Uterine smooth muscle cell (primary cell): Measurements from ENCODE around the gene KLHL33. TPM values are rescaled to one million over a fixed set of nuclear protein-coding genes. Genes with fewer than 3 reads are reported as not detected.

Experiments used
- total RNA-seq: library from RNA; depleted of rRNA; stranded (reverse); fragments of >200 nt; gene quantifications from 2 replicates; pipeline ENCODE4 v1.2.3, GENCODE V29; 2014

Gene KLHL33
- 0.11 and 0.12 TPM in 2 replicates for total RNA-seq

GRCh38 chr14:20435582-20436362, at the start of gene KLHL33:
Gene KLHL33, minus strand, starts transcription at chr14:20436166. Its CDS starts 355 bp downstream, at chr14:20435811.

GRCh38 chr14:20469242-20469889, 33.4 kb upstream of the KLHL33 start, which contains the start of gene PNP:
Gene PNP, plus strand, starts transcription at chr14:20469406. Its CDS starts 119 bp downstream, at chr14:20469525.

DNA sequence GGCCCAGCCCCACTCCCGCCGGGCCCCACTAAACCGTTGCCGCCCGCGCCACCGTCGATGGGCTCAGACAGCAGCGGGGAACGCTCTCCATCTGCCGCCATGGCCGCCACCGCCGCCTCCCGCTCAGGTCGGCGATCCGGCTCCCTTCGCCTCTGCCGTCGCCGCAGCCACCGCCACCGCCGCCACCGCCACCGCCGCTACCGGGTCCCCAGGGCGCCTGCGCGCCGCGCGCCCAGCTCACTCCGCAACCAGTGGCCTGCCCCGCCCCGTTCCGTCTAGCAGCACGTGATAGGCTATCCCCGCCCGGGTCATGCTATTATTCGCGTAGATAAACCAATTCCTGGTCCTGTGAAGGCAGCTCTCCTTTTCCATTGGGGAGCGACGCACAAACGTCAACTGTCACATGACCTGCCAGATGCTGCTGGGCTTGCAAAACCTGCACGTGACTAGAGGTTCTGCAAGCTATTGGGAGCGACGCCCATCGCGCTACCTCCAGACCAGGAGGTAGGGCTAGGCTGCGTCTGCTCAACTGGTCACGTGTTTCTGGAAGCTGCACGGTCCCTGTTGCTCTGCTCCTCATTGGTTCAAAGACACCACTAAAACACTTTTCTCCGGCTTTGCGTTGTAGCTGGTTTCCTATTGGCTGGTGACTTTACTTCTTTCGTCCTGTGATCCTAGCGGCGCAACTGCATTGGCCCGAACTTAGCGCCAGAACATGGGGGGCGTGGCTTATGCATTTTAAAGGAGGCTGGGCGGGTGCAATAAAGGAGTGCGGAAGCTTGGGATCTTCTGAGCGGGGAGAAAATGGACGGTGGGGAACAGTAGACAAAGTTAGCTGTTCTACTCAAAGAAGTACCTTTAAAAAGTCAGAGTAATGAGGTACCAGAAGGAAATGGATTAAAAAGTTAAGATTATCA, 25.5 kb upstream of the KLHL33 start, which contains the start of gene PIP4P1:
TSS of gene PIP4P1 (minus strand) at position 210 of the 917 bp plus-strand sequence. CDS start at position 101, 109 bp downstream.

GRCh38 chr14:20454516-20455354, 18.8 kb upstream of the KLHL33 start, which contains the start of the genes APEX1 and OSGEP:
Gene APEX1, plus strand, starts transcription at chr14:20455226. Its CDS starts 420 bp downstream, at chr14:20455646.
Gene OSGEP, minus strand, starts transcription at chr14:20454812. Its CDS starts 129 bp downstream, at chr14:20454683.

GRCh38 chr14:20412876-20413743, 22.9 kb downstream of the KLHL33 start, which contains the start of gene TEP1:
Gene TEP1, minus strand, starts transcription at chr14:20413501. Its CDS starts 5,062 bp downstream, at chr14:20408439.

Other genes starting within 250 kb of the KLHL33 start
- gene OR11G2, start 245.3 kb downstream of the KLHL33 start, total RNA-seq: not detected in 2 replicates
- gene OR11H6, start 212.5 kb downstream of the KLHL33 start, total RNA-seq: not detected in 2 replicates
- not detected in 2 replicates for gene OR11H7, start 207.2 kb downstream of the KLHL33 start, total RNA-seq
- gene OR11H4, start 196.9 kb downstream of the KLHL33 start, total RNA-seq: not detected in 2 replicates
- 25.2 and 26.2 TPM in 2 replicates for gene TTC5, start 130.2 kb downstream of the KLHL33 start, total RNA-seq
- 51.2 and 60.2 TPM in 2 replicates for gene CCNB1IP1, start 102.9 kb downstream of the KLHL33 start, total RNA-seq
- 11.5 and 22.1 TPM in 2 replicates for gene PARP2, start 92.5 kb downstream of the KLHL33 start, total RNA-seq
- gene TEP1, start 22.7 kb downstream of the KLHL33 start, total RNA-seq: 15.1 and 27.4 TPM in 2 replicates
- 46.5 and 51.5 TPM in 2 replicates for gene OSGEP, start 18.6 kb upstream of the KLHL33 start, total RNA-seq
- 79.0 and 82.6 TPM in 2 replicates for gene APEX1, start 19.1 kb upstream of the KLHL33 start, total RNA-seq
- gene PIP4P1, start 25.3 kb upstream of the KLHL33 start, total RNA-seq: 28.1 and 39.4 TPM in 2 replicates
- gene PNP, start 33.2 kb upstream of the KLHL33 start, total RNA-seq: 39.4 and 48.6 TPM in 2 replicates
- gene RNASE10, start 69.4 kb upstream of the KLHL33 start, total RNA-seq: not detected in 2 replicates
- gene RNASE9, start 124.9 kb upstream of the KLHL33 start, total RNA-seq: not detected in 2 replicates
- gene RNASE11, start 151.8 kb upstream of the KLHL33 start, total RNA-seq: not detected in 2 replicates
- not detected in 2 replicates for gene RNASE12, start 155.2 kb upstream of the KLHL33 start, total RNA-seq
- gene OR6S1, start 205.5 kb upstream of the KLHL33 start, total RNA-seq: not detected in 2 replicates
- 15.8 and 21.6 TPM in 2 replicates for gene RNASE4, start 248.4 kb upstream of the KLHL33 start, total RNA-seq